ENCODE measurements around the gene RACGAP1. TPM values are rescaled to one million over a fixed set of nuclear protein-coding genes. Genes with fewer than 3 reads are reported as not detected.

The RACGAP1 gene
- total RNA-seq, 6 experiments from 2014 or later, result 2.8 to 5.4 (median 4.2) TPM

DNA sequence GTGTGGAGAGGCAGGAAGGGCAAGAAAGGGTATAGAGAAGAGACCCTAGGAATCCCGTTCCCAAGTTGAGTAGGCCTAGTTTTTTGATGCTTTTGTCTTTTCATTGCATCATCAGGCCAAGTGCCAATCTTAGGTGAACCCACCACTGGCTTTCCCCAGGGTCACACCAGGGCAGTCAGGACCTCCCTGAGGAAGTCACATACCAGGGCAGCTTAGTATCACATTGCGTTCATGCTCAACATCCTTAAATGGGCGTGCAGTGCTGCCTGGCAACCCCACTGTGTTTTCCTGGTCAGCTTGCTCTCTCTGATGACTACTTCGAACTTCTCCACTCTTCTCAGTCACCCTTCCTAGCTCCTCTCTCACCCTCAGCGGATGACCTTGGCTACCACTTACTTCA lies 41.1 kb upstream of the RACGAP1 start:
- Histone ChIP-seq H3K36me3 (no peaks in the 10 kb centered on the region), H3K4me1 (no peaks in the 10 kb centered on the region), H3K27me3 (no peaks in the 10 kb centered on the region), H3K27ac (no peak overlapping the region), H3K9me3 (no peaks in the 10 kb centered on the region), H3K4me3 (no peak overlapping the region)
- 42% methylated on average over 5 of the region's 5 CpGs for WGBS (ENCODE audit: insufficient coverage, low coverage, low lambda C conversion rate, missing lambda C conversion rate)
- intact Hi-C loops (cut with DNase I), result loop anchor here in 1 of 2 donors (10.0 kb wide), 1 partner anchor 192 kb away; no protein-coding TSS in a partner anchor
- TF ChIP-seq, protein P1, sequence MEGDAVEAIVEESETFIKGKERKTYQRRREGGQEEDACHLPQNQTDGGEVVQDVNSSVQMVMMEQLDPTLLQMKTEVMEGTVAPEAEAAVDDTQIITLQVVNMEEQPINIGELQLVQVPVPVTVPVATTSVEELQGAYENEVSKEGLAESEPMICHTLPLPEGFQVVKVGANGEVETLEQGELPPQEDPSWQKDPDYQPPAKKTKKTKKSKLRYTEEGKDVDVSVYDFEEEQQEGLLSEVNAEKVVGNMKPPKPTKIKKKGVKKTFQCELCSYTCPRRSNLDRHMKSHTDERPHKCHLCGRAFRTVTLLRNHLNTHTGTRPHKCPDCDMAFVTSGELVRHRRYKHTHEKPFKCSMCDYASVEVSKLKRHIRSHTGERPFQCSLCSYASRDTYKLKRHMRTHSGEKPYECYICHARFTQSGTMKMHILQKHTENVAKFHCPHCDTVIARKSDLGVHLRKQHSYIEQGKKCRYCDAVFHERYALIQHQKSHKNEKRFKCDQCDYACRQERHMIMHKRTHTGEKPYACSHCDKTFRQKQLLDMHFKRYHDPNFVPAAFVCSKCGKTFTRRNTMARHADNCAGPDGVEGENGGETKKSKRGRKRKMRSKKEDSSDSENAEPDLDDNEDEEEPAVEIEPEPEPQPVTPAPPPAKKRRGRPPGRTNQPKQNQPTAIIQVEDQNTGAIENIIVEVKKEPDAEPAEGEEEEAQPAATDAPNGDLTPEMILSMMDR (IDR thresholded peaks at IDR 0.05), result no peak
- no peak for TF ChIP-seq POLR2A (IDR thresholded peaks at IDR 0.05)
- ATAC-seq (peak; percentile 9 to 45 (median 28)), DNase-seq (peak in 1 of 3 donors; percentile 31)

DNA sequence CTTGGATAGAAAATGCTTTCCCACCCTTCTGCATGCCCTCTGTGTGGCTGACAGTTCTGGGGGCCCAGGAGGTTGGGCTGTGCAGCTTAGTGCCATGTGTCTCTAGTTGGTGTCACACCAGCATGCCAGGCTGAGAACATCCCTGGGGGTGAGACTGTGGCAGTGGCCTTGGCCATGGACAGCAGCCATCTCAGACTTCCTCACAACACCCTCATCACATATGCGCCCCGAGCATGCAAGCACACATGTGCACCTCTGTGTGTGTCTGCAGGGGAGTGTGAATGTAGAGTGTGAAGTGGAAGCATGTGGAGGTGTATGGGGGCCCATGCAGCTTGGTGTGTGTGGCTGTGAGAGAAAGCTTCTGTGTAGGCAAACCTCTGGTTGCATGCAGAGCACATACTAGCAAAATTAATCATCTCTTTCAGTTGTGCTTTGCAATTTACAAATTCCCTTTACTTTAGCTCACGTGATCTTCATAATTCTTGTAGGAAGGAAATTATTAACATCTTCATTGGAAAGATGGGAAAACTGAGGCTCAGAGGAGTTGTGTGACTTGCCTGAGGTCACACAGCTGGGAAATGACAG lies 40.5 kb upstream of the RACGAP1 start:
- intact Hi-C loops (cut with DNase I), result loop anchor here in 1 of 2 donors (10.0 kb wide), 1 partner anchor 191 kb away; no protein-coding TSS in a partner anchor
- H3K4me1 ChIP-seq, result no peaks in the 10 kb centered on the region
- DNase-seq, result peak in 1 of 3 donors; percentile 16
- ATAC-seq, result no peak
- no peak overlapping the region for H3K27ac ChIP-seq
- H3K27me3 ChIP-seq, result no peaks in the 10 kb centered on the region
- no peak for TF ChIP-seq POLR2A (IDR thresholded peaks at IDR 0.05)
- TF ChIP-seq, protein P1 (IDR thresholded peaks at IDR 0.05), result no peak
- no peak overlapping the region for H3K4me3 ChIP-seq
- no peaks in the 10 kb centered on the region for H3K36me3 ChIP-seq
- no peaks in the 10 kb centered on the region for H3K9me3 ChIP-seq
- 69% methylated on average over 2 of the region's 3 CpGs for WGBS (ENCODE audit: insufficient coverage, low coverage, low lambda C conversion rate, missing lambda C conversion rate)

DNA sequence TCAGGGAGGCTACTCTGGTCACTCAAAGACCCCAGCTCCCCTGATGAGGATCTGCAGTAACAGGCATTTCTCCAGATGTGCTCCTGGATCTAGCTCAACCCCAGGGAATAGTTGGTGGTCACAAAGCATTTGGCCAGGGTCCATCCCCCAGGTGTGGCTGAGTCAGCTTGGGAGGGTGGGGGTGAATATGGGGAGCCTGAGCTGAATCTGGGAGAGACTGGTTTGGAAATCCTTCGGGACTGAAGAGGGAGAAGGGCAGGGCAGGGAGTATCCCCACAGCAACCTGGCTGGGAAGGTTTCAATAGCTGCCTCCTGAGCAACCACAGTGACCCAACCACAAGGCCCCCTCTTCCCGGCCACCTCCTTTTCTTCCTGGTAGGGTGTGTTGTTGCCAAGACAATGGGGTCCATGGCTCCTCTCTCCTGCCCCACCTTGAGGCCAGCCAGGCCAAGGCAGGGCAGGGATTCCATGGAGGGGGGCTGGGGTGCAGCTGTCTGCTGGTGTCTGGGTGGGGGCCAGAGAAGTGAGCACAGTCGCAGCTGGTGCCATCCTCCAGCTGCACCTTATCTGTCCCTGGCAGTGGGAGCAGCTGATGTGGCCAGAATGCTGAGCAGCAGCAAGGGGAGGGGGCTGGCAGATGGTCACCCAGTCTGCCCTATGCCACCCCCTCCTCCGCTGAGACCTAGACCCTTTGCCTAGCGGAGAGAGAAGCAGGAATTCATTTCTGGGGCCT lies 37.6 kb upstream of the RACGAP1 start:
- Histone ChIP-seq H3K9me3 (no peaks in the 10 kb centered on the region), H3K27me3 (no peaks in the 10 kb centered on the region), H3K4me1 (no peaks in the 10 kb centered on the region), H3K27ac (no peak overlapping the region), H3K36me3 (no peaks in the 10 kb centered on the region), H3K4me3 (no peak overlapping the region)
- intact Hi-C loops (cut with DNase I), result loop anchor here in 1 of 2 donors (10.0 kb wide), 1 partner anchor 188 kb away; no protein-coding TSS in a partner anchor
- WGBS (ENCODE audit: insufficient coverage, low coverage, low lambda C conversion rate, missing lambda C conversion rate), result 47% methylated on average over 2 of the region's 5 CpGs
- DNase-seq, result peak in 1 of 3 donors; percentile 22
- no peak for ATAC-seq
- TF ChIP-seq POLR2A (IDR thresholded peaks at IDR 0.05), result no peak
- TF ChIP-seq, protein P1 (IDR thresholded peaks at IDR 0.05), result no peak

DNA sequence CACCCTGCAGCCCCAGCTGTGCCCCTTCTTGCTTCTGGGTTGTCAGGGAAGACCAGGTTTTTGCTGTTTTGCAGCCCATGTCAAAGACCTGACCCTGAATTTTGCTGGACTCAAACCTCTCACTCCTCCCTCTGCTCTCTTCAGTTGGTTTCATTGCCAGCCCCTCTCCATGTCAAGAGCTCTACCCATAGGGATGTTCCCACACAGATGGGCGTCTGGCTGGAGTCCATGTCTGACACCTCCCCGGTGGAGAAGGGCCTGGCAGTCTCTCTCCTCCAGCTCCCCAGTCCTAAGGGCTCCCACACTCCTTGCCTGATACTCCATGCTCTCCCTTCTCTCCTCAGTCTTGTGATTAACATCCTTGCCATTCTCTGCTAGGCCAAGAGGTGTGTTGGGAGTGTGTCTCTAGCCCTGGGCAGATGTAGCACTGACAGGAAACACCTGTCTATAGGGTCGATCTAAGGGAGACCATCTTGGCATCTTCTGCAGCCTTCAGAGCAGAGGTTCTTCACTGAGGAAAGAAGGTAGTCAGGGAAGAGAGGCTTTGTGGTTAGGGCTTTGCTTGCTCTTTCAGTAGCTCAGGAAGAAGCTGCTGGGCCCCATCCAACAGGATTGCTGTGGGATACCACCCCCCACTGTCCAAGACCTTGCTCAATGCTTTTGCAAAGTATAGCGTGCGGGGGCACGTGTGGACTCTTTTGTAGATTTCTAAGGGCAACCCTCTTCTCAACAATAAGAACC lies 36.8 kb upstream of the RACGAP1 start:
- Histone ChIP-seq H3K9me3 (no peaks in the 10 kb centered on the region), H3K4me1 (peaks cover 0 to 3% (median 0%) of the 10 kb centered on the region in 4 donors), H3K36me3 (no peaks in the 10 kb centered on the region), H3K27me3 (no peaks in the 10 kb centered on the region), H3K27ac (no peak overlapping the region), H3K4me3 (no peak overlapping the region)
- 33% methylated on average over 3 of the region's 6 CpGs for WGBS (ENCODE audit: insufficient coverage, low coverage, low lambda C conversion rate, missing lambda C conversion rate)
- TF ChIP-seq, protein P1 (IDR thresholded peaks at IDR 0.05), result no peak
- no peak for TF ChIP-seq POLR2A (IDR thresholded peaks at IDR 0.05)
- DNase-seq (peak in 1 of 3 donors; percentile 24), ATAC-seq (no peak)
- intact Hi-C loops (cut with DNase I), result loop anchor here in 1 of 2 donors (10.0 kb wide), 1 partner anchor 187 kb away; no protein-coding TSS in a partner anchor
